G401.6 (cell line): ENCODE measurements around the gene CORO7.

ENCODE experiments used
- FAIRE-seq: peaks from 2 replicates; lab custom pipeline; 2012; peaks lifted over from hg19 to GRCh38; lab: Jason Lieb, UNC

CORO7 gene

GRCh38 chr16:4416200-4417032 lies at the start of gene CORO7:
TSS of gene CORO7 (minus strand) at chr16:4416596. CDS start at chr16:4416518, 78 bp downstream.
- no peak for FAIRE-seq

- FAIRE-seq, result no peak
These were observed 47.2 kb upstream of the CORO7 start for GRCh38 chr16:4463522-4464163.

GRCh38 chr16:4461250-4462085 lies 45.1 kb upstream of the CORO7 start:
- FAIRE-seq, result no peak

- no peak for FAIRE-seq
These were observed 44.5 kb upstream of the CORO7 start for GRCh38 chr16:4460936-4461249.

GRCh38 chr16:4455951-4456350 lies 39.6 kb upstream of the CORO7 start:
- no peak for FAIRE-seq

- no peak for FAIRE-seq
These were observed 38.7 kb upstream of the CORO7 start for GRCh38 chr16:4455081-4455480.

GRCh38 chr16:4454623-4455022 lies 38.2 kb upstream of the CORO7 start:
- FAIRE-seq, result no peak

GRCh38 chr16:4452674-4453073 lies 36.3 kb upstream of the CORO7 start:
- no peak for FAIRE-seq

GRCh38 chr16:4450931-4451519 lies 34.6 kb upstream of the CORO7 start:
- no peak for FAIRE-seq

GRCh38 chr16:4450430-4450829 lies 34.0 kb upstream of the CORO7 start:
- no peak for FAIRE-seq

- no peak for FAIRE-seq
These were observed 27.6 kb upstream of the CORO7 start for GRCh38 chr16:4443986-4444385.

- no peak for FAIRE-seq
These were observed 26.9 kb upstream of the CORO7 start for GRCh38 chr16:4443271-4443670.

- FAIRE-seq, result no peak
These were observed 26.0 kb upstream of the CORO7 start for GRCh38 chr16:4442371-4442770.

GRCh38 chr16:4437366-4437765 lies 21.0 kb upstream of the CORO7 start:
- no peak for FAIRE-seq

GRCh38 chr16:4435337-4436067 lies 19.1 kb upstream of the CORO7 start:
- no peak for FAIRE-seq

GRCh38 chr16:4433914-4434787 lies 17.8 kb upstream of the CORO7 start:
- FAIRE-seq, result no peak

GRCh38 chr16:4433228-4433627 lies 16.8 kb upstream of the CORO7 start:
- no peak for FAIRE-seq

GRCh38 chr16:4431023-4431422 lies 14.6 kb upstream of the CORO7 start:
- FAIRE-seq, result no peak

GRCh38 chr16:4428500-4428899 lies 12.1 kb upstream of the CORO7 start:
- no peak for FAIRE-seq

GRCh38 chr16:4426722-4427372 lies 10.5 kb upstream of the CORO7 start:
- FAIRE-seq, result no peak
